Natural killer cell (primary cell): Measurements from ENCODE around the gene MED16. TPM values are rescaled to one million over a fixed set of nuclear protein-coding genes. Genes with fewer than 3 reads are reported as not detected.

ENCODE experiments used
- ATAC-seq, 3 donors: fragments of 150-1000 bp in 2 of 3; fragments of 200-7000 bp in 1 of 3; cut with Tn5 transposase; 1 replicate in 1 of 3; 2 replicates in 2 of 3; pipeline ENCODE4 v1.10.0; 2021; ENCODE audit warnings: mild to moderate bottlenecking in 2 of 3, moderate library complexity in 2 of 3
- DNase-seq, 2 donors: peaks; one replicate each; pipeline versions ENCODE4 v3.0.0 to v3.0.0-alpha.2; 2013 to 2021; ENCODE audit warnings: mixed read lengths in 1 of 2
- H3K27ac ChIP-seq: one replicate; pipeline ENCODE4 v1.5.1; 2013; ENCODE audit warnings: mild to moderate bottlenecking, low read length
- H3K27me3 ChIP-seq: one replicate; pipeline ENCODE4 v1.6.1; 2013; ENCODE audit warnings: low read length; ENCODE audit not compliant: control insufficient read depth, insufficient read depth
- H3K36me3 ChIP-seq: one replicate; pipeline ENCODE4 v1.6.1; 2013; ENCODE audit warnings: low read length; ENCODE audit not compliant: control insufficient read depth, insufficient read depth
- H3K4me1 ChIP-seq: one replicate; pipeline ENCODE4 v1.6.1; 2013; ENCODE audit warnings: low read length; ENCODE audit not compliant: control insufficient read depth, insufficient read depth
- H3K4me3 ChIP-seq: one replicate; pipeline ENCODE4 v1.5.1; 2013; ENCODE audit warnings: low read length
- H3K9me3 ChIP-seq: one replicate; pipeline ENCODE4 v1.6.1; 2013; ENCODE audit warnings: low read length; ENCODE audit not compliant: control insufficient read depth, insufficient read depth
- H3K27ac Mint-ChIP-seq, 2 donors: one replicate each; pipeline ENCODE4 v1.8.0; 2022; ENCODE audit warnings: mild to moderate bottlenecking in 2 of 2, mixed read lengths in 2 of 2, moderate library complexity in 1 of 2
- H3K27me3 Mint-ChIP-seq, 2 donors: one replicate each; pipeline ENCODE4 v1.8.0; 2022; ENCODE audit warnings: low read depth in 2 of 2, mixed read lengths in 2 of 2
- H3K36me3 Mint-ChIP-seq: one replicate; pipeline ENCODE4 v1.8.0; 2022; ENCODE audit warnings: mixed read lengths
- H3K4me1 Mint-ChIP-seq, 2 donors: one replicate each; pipeline ENCODE4 v1.8.0; 2022; ENCODE audit warnings: mixed read lengths in 2 of 2
- H3K4me3 Mint-ChIP-seq: one replicate; pipeline ENCODE4 v1.8.0; 2022; ENCODE audit warnings: mild to moderate bottlenecking, moderate library complexity, mixed read lengths
- H3K9me3 Mint-ChIP-seq, 2 donors: one replicate each; pipeline ENCODE4 v1.8.0; 2022; ENCODE audit warnings: mixed read lengths in 2 of 2
- WGBS: methylation state at CpG from one replicate; pipeline ENCODE4 v1.1.7; 2013; ENCODE audit warnings: missing lambda C conversion rate; ENCODE audit not compliant: insufficient coverage; 5-methylcytosine and 5-hydroxymethylcytosine counted together
- intact Hi-C: fragments of 100-400 bp; cut with micrococcal nuclease; formaldehyde crosslinking; loops from one replicate; pipeline ENCODE4 v1.14.2; 2022
- total RNA-seq, 4 donors: library from RNA; stranded (reverse); fragments of 120-200 nt in 1 of 4; gene quantifications; one replicate each; pipeline versions ENCODE4 v1.2.3 to v1.2.4, GENCODE V29; 2013 to 2022
- TF ChIP-seq, protein P1 (sequence below): fragments of 200-600 bp; IDR thresholded peaks from one replicate; pipeline ENCODE4 v1.8.0; 2022; ENCODE audit warnings: antibody characterized with exemption

MED16 gene
- total RNA-seq, 3 donors from 2014 or later (not counting 1 experiment from before 2014, with no cell fraction given), result 44.2 to 50.1 (median 44.7) TPM

DNA sequence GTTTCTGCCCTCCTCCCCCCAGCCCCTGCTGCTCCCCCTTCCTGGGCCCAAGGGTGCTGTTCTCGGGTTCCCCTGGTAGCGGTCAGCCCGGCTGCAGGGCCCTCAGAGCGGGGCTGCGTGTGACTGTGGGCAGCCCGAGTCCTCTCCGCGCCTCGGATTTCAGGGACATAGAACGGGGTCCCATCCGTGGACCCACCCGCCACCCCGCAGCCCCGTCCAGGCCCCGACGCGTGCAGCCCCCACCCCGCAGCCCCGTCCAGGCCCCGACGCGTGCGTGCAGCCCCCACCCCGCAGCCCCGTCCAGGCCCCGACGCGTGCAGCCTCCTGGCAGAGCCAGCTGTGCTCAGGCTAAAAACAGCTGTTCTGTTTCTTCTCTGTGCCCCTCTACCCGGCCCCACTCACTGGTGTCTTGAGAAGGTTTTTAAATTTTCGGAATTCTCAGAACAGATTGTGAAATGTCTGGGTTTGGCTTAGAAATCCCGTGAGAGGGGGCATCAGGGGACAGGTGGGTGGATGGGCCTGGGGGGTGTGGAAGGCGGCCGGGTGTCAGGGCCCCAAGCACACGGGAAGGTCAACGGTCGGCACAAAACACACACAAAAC is 57.7 kb downstream of the MED16 start:
- WGBS, result 89% methylated on average over 31 of the region's 36 CpGs
- Mint-ChIP-seq H3K36me3 (no peaks in the 10 kb centered on the region), H3K27me3 (peaks cover 0 to 7% of the 10 kb centered on the region in 2 donors), H3K27ac (no peak overlapping the region), H3K9me3 (no peaks in the 10 kb centered on the region), H3K4me3 (no peak overlapping the region), H3K4me1 (no peaks in the 10 kb centered on the region)
- H3K27ac ChIP-seq, result no peak overlapping the region
- H3K4me1 ChIP-seq, result no peaks in the 10 kb centered on the region
- H3K9me3 ChIP-seq, result no peaks in the 10 kb centered on the region
- H3K36me3 ChIP-seq, result no peaks in the 10 kb centered on the region
- DNase-seq, result no peak
- ATAC-seq, result no peak
- no peaks in the 10 kb centered on the region for H3K27me3 ChIP-seq
- H3K4me3 ChIP-seq, result no peak overlapping the region
- TF ChIP-seq, protein P1, sequence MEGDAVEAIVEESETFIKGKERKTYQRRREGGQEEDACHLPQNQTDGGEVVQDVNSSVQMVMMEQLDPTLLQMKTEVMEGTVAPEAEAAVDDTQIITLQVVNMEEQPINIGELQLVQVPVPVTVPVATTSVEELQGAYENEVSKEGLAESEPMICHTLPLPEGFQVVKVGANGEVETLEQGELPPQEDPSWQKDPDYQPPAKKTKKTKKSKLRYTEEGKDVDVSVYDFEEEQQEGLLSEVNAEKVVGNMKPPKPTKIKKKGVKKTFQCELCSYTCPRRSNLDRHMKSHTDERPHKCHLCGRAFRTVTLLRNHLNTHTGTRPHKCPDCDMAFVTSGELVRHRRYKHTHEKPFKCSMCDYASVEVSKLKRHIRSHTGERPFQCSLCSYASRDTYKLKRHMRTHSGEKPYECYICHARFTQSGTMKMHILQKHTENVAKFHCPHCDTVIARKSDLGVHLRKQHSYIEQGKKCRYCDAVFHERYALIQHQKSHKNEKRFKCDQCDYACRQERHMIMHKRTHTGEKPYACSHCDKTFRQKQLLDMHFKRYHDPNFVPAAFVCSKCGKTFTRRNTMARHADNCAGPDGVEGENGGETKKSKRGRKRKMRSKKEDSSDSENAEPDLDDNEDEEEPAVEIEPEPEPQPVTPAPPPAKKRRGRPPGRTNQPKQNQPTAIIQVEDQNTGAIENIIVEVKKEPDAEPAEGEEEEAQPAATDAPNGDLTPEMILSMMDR, result no peak
- intact Hi-C loops, result no loop called here

DNA sequence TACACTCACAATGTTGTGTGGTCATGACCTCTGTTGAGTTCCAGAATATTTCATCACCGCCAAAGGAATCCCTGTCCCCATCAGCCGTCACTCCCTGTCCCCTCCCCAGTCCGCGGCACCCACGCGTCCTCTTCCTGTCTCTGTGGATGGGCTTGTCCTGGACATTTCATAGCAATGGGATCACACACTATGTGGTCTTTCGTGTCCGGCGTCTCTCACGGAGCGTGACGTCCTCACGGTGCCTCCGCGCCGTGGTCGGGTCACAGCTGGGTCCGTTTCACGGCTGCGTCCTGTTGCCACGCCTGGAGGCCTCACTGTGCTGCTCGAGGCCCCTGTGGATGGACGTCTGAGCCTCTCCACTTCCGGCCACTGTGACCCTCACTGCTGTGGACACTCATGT is 58.8 kb downstream of the MED16 start:
- H3K27me3 Mint-ChIP-seq, result peaks cover 0 to 5% of the 10 kb centered on the region in 2 donors
- DNase-seq, result no peak
- H3K27ac ChIP-seq, result no peak overlapping the region
- H3K36me3 ChIP-seq, result no peaks in the 10 kb centered on the region
- ATAC-seq, result no peak
- TF ChIP-seq, protein P1, result no peak
- H3K4me1 Mint-ChIP-seq, result no peaks in the 10 kb centered on the region
- H3K4me3 Mint-ChIP-seq, result no peak overlapping the region
- no peaks in the 10 kb centered on the region for H3K9me3 ChIP-seq
- no peaks in the 10 kb centered on the region for H3K4me1 ChIP-seq
- H3K27ac Mint-ChIP-seq, result no peak overlapping the region
- no peaks in the 10 kb centered on the region for H3K36me3 Mint-ChIP-seq
- H3K4me3 ChIP-seq, result no peak overlapping the region
- WGBS, result 82% methylated on average over 24 of the region's 24 CpGs
- intact Hi-C loops, result no loop called here
- no peaks in the 10 kb centered on the region for H3K9me3 Mint-ChIP-seq
- H3K27me3 ChIP-seq, result no peaks in the 10 kb centered on the region

DNA sequence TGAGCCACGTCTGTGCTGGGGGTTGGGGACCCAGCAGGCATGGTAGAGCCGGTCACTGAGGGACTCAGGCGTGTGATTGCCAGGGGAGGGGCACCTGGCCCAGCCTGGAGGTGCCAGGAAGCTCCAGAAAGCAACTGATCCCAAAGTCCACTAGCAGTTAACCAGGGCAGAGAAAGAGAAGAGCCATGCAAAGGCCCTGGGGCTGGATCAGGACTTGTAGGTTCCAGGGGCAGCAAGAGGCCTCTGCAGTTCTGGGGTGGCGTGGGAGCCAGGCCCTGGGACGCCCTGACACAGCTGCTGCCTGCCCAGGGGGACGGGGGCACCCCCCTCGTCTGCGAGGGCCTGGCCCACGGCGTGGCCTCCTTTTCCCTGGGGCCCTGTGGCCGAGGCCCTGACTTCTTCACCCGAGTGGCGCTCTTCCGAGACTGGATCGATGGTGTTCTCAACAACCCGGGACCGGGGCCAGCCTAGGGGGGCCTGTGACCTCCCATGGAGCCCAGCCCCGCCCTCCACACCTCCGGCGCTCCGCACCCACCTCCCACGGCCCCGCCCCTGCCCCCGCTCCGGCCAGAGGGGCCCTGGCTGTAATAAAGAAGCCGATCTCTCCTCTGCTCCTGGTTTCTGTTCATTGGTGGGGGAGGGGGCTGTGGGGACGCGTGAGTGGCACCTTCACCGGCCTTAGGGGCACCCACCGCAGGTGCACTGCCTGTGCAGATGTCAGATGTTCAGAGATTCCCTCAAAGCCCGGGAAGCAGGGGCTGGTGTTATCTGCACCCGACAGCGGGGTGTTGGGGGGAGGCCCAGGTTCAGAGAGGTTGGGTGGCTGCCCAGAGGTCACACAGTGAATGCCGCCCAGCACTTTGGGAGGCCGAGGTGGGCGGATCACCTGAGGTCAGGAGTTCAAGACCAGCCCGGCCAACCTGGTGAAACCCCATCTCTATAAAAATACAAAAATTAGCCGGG is 61.3 kb downstream of the MED16 start:
- no peaks in the 10 kb centered on the region for H3K36me3 Mint-ChIP-seq
- H3K4me1 ChIP-seq, result no peaks in the 10 kb centered on the region
- DNase-seq (no peak), ATAC-seq (no peak)
- peaks cover 0 to 5% of the 10 kb centered on the region in 2 donors for H3K27me3 Mint-ChIP-seq
- H3K4me3 ChIP-seq, result no peak overlapping the region
- H3K9me3 Mint-ChIP-seq, result no peaks in the 10 kb centered on the region
- TF ChIP-seq, protein P1, result no peak
- H3K27ac Mint-ChIP-seq, result no peak overlapping the region
- H3K4me3 Mint-ChIP-seq, result no peak overlapping the region
- no peak overlapping the region for H3K27ac ChIP-seq
- H3K27me3 ChIP-seq, result no peaks in the 10 kb centered on the region
- no peaks in the 10 kb centered on the region for H3K36me3 ChIP-seq
- H3K9me3 ChIP-seq, result no peaks in the 10 kb centered on the region
- intact Hi-C loops, result no loop called here
- 81% methylated on average over 37 of the region's 38 CpGs for WGBS
- H3K4me1 Mint-ChIP-seq, result no peaks in the 10 kb centered on the region
